ENCODE measurements around the gene ZSCAN18.

The ZSCAN18 gene

GRCh38 chr19:58108546-58108817 is 10.5 kb upstream of the ZSCAN18 start:
- no peak overlapping the region for H3K4me3 ChIP-seq (ENCODE audit: severe bottlenecking)
- ATAC-seq (ENCODE audit: low read depth) (no peak), DNase-seq (ENCODE audit: low spot score) (no peak)
- no peak overlapping the region for H3K27ac ChIP-seq (ENCODE audit: poor library complexity, severe bottlenecking)
- H3K36me3 ChIP-seq (ENCODE audit: low read depth), result no peaks in the 10 kb centered on the region
- H3K4me1 ChIP-seq (ENCODE audit: insufficient read depth, poor library complexity, severe bottlenecking), result no peaks in the 10 kb centered on the region
- TF ChIP-seq CTCF (IDR thresholded peaks at IDR 0.05; ENCODE audit: poor library complexity, severe bottlenecking), result no peak
- H3K9me3 ChIP-seq (ENCODE audit: severe bottlenecking), result peaks cover 42% of the 10 kb centered on the region
- no peaks in the 10 kb centered on the region for H3K27me3 ChIP-seq (ENCODE audit: insufficient read depth, poor library complexity, severe bottlenecking)

- Histone ChIP-seq H3K4me3 (ENCODE audit: severe bottlenecking) (no peak overlapping the region), H3K27me3 (ENCODE audit: insufficient read depth, poor library complexity, severe bottlenecking) (no peaks in the 10 kb centered on the region), H3K4me1 (ENCODE audit: insufficient read depth, poor library complexity, severe bottlenecking) (no peaks in the 10 kb centered on the region), H3K9me3 (ENCODE audit: severe bottlenecking) (peaks cover 42% of the 10 kb centered on the region), H3K27ac (ENCODE audit: poor library complexity, severe bottlenecking) (no peak overlapping the region), H3K36me3 (ENCODE audit: low read depth) (no peaks in the 10 kb centered on the region)
- DNase-seq (ENCODE audit: low spot score), result no peak
- no peak for ATAC-seq (ENCODE audit: low read depth)
- TF ChIP-seq CTCF (IDR thresholded peaks at IDR 0.05; ENCODE audit: poor library complexity, severe bottlenecking), result no peak
Measured at GRCh38 chr19:58107778-58108545, 9.9 kb upstream of the ZSCAN18 start.

GRCh38 chr19:58098682-58098998 is 609 bp upstream of the ZSCAN18 start:
- H3K4me3 ChIP-seq (ENCODE audit: severe bottlenecking), result peak overlapping the region; percentile 92
- H3K27ac ChIP-seq (ENCODE audit: poor library complexity, severe bottlenecking), result no peak overlapping the region
- no peak for ATAC-seq (ENCODE audit: low read depth)
- no peaks in the 10 kb centered on the region for H3K27me3 ChIP-seq (ENCODE audit: insufficient read depth, poor library complexity, severe bottlenecking)
- no peaks in the 10 kb centered on the region for H3K4me1 ChIP-seq (ENCODE audit: insufficient read depth, poor library complexity, severe bottlenecking)
- H3K9me3 ChIP-seq (ENCODE audit: severe bottlenecking), result peaks cover 16% of the 10 kb centered on the region
- no peaks in the 10 kb centered on the region for H3K36me3 ChIP-seq (ENCODE audit: low read depth)
- no peak for TF ChIP-seq CTCF (IDR thresholded peaks at IDR 0.05; ENCODE audit: poor library complexity, severe bottlenecking)
- no peak for DNase-seq (ENCODE audit: low spot score)

- no peak for ATAC-seq (ENCODE audit: low read depth)
- TF ChIP-seq CTCF (IDR thresholded peaks at IDR 0.05; ENCODE audit: poor library complexity, severe bottlenecking), result no peak
- peaks cover 19% of the 10 kb centered on the region for H3K9me3 ChIP-seq (ENCODE audit: severe bottlenecking)
- no peaks in the 10 kb centered on the region for H3K27me3 ChIP-seq (ENCODE audit: insufficient read depth, poor library complexity, severe bottlenecking)
- H3K36me3 ChIP-seq (ENCODE audit: low read depth), result no peaks in the 10 kb centered on the region
- DNase-seq (ENCODE audit: low spot score), result no peak
- H3K4me1 ChIP-seq (ENCODE audit: insufficient read depth, poor library complexity, severe bottlenecking), result no peaks in the 10 kb centered on the region
- no peak overlapping the region for H3K27ac ChIP-seq (ENCODE audit: poor library complexity, severe bottlenecking)
- peak overlapping the region; percentile 92 for H3K4me3 ChIP-seq (ENCODE audit: severe bottlenecking)
Measured at GRCh38 chr19:58097349-58097748, 682 bp downstream of the ZSCAN18 start.

- no peaks in the 10 kb centered on the region for H3K36me3 ChIP-seq (ENCODE audit: low read depth)
- no peaks in the 10 kb centered on the region for H3K4me1 ChIP-seq (ENCODE audit: insufficient read depth, poor library complexity, severe bottlenecking)
- no peak overlapping the region for H3K27ac ChIP-seq (ENCODE audit: poor library complexity, severe bottlenecking)
- no peak for TF ChIP-seq CTCF (IDR thresholded peaks at IDR 0.05; ENCODE audit: poor library complexity, severe bottlenecking)
- no peak for DNase-seq (ENCODE audit: low spot score)
- H3K4me3 ChIP-seq (ENCODE audit: severe bottlenecking), result no peak overlapping the region
- peaks cover 15% of the 10 kb centered on the region for H3K9me3 ChIP-seq (ENCODE audit: severe bottlenecking)
- no peak for ATAC-seq (ENCODE audit: low read depth)
- no peaks in the 10 kb centered on the region for H3K27me3 ChIP-seq (ENCODE audit: insufficient read depth, poor library complexity, severe bottlenecking)
Measured at GRCh38 chr19:58096884-58097283, 1.1 kb downstream of the ZSCAN18 start.

Measured in RWPE2 (cell line).